K562 (cell line): ENCODE data around the gene PIBF1. TPM values are rescaled to one million over a fixed set of nuclear protein-coding genes. Genes with fewer than 3 reads are reported as not detected.

ENCODE experiments used
- CREM ChIP-seq: IDR thresholded peaks from 2 replicates; pipeline ENCODE4 v1.6.1; 2014; ENCODE audit warnings: antibody characterized with exemption, low read depth
- CTCF ChIP-seq, 3 experiments: IDR thresholded peaks in 2 of 3; conservative IDR thresholded peaks in 1 of 3; 2 replicates each; pipeline ENCODE4 v1.5.1; 2011 to 2012; ENCODE audit warnings: low read length in 3 of 3, mild to moderate bottlenecking in 3 of 3, control low read depth in 2 of 3, improper control_type of control experiment in 1 of 3, inconsistent platforms in 1 of 3, low read depth in 1 of 3, mixed read lengths in 1 of 3, moderate library complexity in 1 of 3; ENCODE audit not compliant: insufficient read depth in 2 of 3
- CXXC5 ChIP-seq: fragments of 250-450 bp; sonication (Bioruptor Pico); IDR thresholded peaks from 2 replicates; pipeline ENCODE4 v1.8.0; 2022; ENCODE audit warnings: inconsistent platforms, mild to moderate bottlenecking, moderate library complexity
- E2F5 ChIP-seq: sonication (generic); formaldehyde crosslinking; IDR thresholded peaks from 2 replicates; pipeline ENCODE4 v1.8.0; 2022; ENCODE audit warnings: mild to moderate bottlenecking, missing genetic modification reagents
- E2F6 ChIP-seq, 2 experiments: IDR thresholded peaks; 2 replicates each; pipeline ENCODE4 v1.6.1; 2011; ENCODE audit warnings: borderline replicate concordance in 1 of 2, control low read depth in 1 of 2, low read depth in 1 of 2, low read length in 1 of 2, mild to moderate bottlenecking in 1 of 2, mixed read lengths in 1 of 2, moderate library complexity in 1 of 2; ENCODE audit not compliant: insufficient read depth in 1 of 2, insufficient read length in 1 of 2, poor library complexity in 1 of 2, severe bottlenecking in 1 of 2; ENCODE audit errors: extremely low read depth in 1 of 2
- HDAC2 ChIP-seq: fragments of 450-650 bp; IDR thresholded peaks from 2 replicates; pipeline ENCODE4 v1.6.1; 2016; ENCODE audit warnings: mild to moderate bottlenecking
- NBN ChIP-seq: fragments of 450-650 bp; IDR thresholded peaks from 2 replicates; pipeline ENCODE4 v1.6.1; 2016; ENCODE audit warnings: low read depth, mild to moderate bottlenecking
- NONO ChIP-seq, 2 experiments: fragments of 200-400 bp in 1 of 2; fragments of 450-650 bp in 1 of 2; formaldehyde crosslinking in 1 of 2; IDR thresholded peaks; 2 replicates each; pipeline ENCODE4 v1.6.1; 2017; ENCODE audit warnings: low read depth in 2 of 2, mild to moderate bottlenecking in 2 of 2, moderate library complexity in 2 of 2, low read length in 1 of 2
- PHF8 ChIP-seq: fragments of 200-600 bp; sonication (generic); IDR thresholded peaks from 2 replicates; pipeline ENCODE4 v1.6.1; 2012; ENCODE audit warnings: mixed run types, mild to moderate bottlenecking, inconsistent platforms, low read length, moderate library complexity, borderline replicate concordance
- POLR3G ChIP-seq: IDR thresholded peaks from 2 replicates; pipeline ENCODE4 v1.6.1; 2011; ENCODE audit not compliant: insufficient read length, insufficient replicate concordance; ENCODE audit errors: extremely low read depth
- PPARD ChIP-seq: fragments of 250-450 bp; sonication (Bioruptor Pico); IDR thresholded peaks from 2 replicates; pipeline ENCODE4 v1.8.0; 2022; ENCODE audit warnings: inconsistent platforms, mild to moderate bottlenecking, moderate library complexity
- PRMT5 ChIP-seq: sonication (generic); formaldehyde crosslinking; IDR thresholded peaks from 2 replicates; pipeline ENCODE4 v1.5.0; 2020; ENCODE audit warnings: missing genetic modification reagents
- SMAD3 ChIP-seq: fragments of 450-650 bp; formaldehyde crosslinking; conservative IDR thresholded peaks from 2 replicates; pipeline ENCODE4 v1.4.0; 2020; ENCODE audit warnings: mild to moderate bottlenecking
- SMAD4 ChIP-seq: fragments of 250-450 bp; sonication (Bioruptor Pico); conservative IDR thresholded peaks from 2 replicates; pipeline ENCODE4 v1.8.0; 2021; ENCODE audit warnings: inconsistent platforms, mild to moderate bottlenecking, moderate library complexity
- UBTF ChIP-seq, 2 experiments: IDR thresholded peaks; 2 replicates each; pipeline ENCODE4 v1.6.1; 2012; ENCODE audit warnings: improper control_type of control experiment in 2 of 2, low read depth in 2 of 2, low read length in 2 of 2, borderline replicate concordance in 1 of 2
- ZNF518B ChIP-seq: fragments of 250-450 bp; sonication (Bioruptor Pico); IDR thresholded peaks from 2 replicates; pipeline ENCODE4 v1.5.0; 2021; ENCODE audit warnings: mild to moderate bottlenecking, moderate library complexity
- polyA plus RNA-seq, 8 experiments: library from polyadenylated mRNA; depleted of rRNA in 4 of 8; stranded (reverse) in 5 of 8; unstranded in 3 of 8; fragments of >200 nt; fragmentation: Nextera tagmentation in 2 of 8; fragmentation: Illumina TruSeq in 1 of 8; extraction: Ambion mirVana in 2 of 8; extraction: Trizol in 1 of 8; gene quantifications; 2 replicates each; pipeline versions ENCODE4 v1.2.1 to v1.2.3, GENCODE V29; 2011 to 2014; ENCODE audit warnings: inconsistent platforms in 1 of 8, missing spikeins in 1 of 8
- total RNA-seq, 7 experiments: library from RNA; depleted of rRNA in 6 of 7; stranded (reverse); fragments of >200 nt in 6 of 7; fragmentation: Illumina TruSeq in 2 of 7; extraction: Trizol in 2 of 7; gene quantifications; 2 replicates each; pipeline versions ENCODE4 v1.2.1 to v1.2.3, GENCODE V29; 2011 to 2021; ENCODE audit warnings: low replicate concordance in 1 of 7

The PIBF1 gene
- total and polyA plus RNA-seq, 9 of the 15 experiments (the other 6 are each of a cell fraction or from before 2014, with no cell fraction given), result 9.1 to 28.8 (median 14.7) TPM

- TF ChIP-seq E2F5 (CRISPR knock-in tag) (no peak), PHF8 (peak; percentile 7; the same call in 1 of the 2 replicates), CXXC5 (0 out of 2 replicates have a peak, but pooled peaks have one; percentile 5), ZNF518B (CRISPR knock-in tag) (no peak), SMAD3 (CRISPR knock-in tag) (no peak), UBTF (IDR thresholded peaks at IDR 0.05; ENCODE audit: borderline replicate concordance in 1 of 2, low read depth in 2 of 2, low read length in 2 of 2) (0 out of 4 replicates have a peak, but pooled peaks have one; percentile 28 to 45), CTCF (IDR thresholded peaks at IDR 0.05 in 2 of 3, conservative IDR thresholded peaks at IDR 0.05 in 1 of 3; ENCODE audit: insufficient read depth in 2 of 3, low read depth in 1 of 3, low read length in 3 of 3) (peak in 2 of 3 experiments; percentile 22 to 45; a peak in 1 of 6 replicates), CREM (no peak), POLR3G (no peak), PPARD (CRISPR knock-in tag) (no peak), SMAD4 (CRISPR knock-in tag) (no peak), E2F6 (IDR thresholded peaks at IDR 0.05; ENCODE audit: borderline replicate concordance in 1 of 2, extremely low read depth in 1 of 2, insufficient read depth in 1 of 2, insufficient read length in 1 of 2, low read depth in 1 of 2, low read length in 1 of 2, poor library complexity in 1 of 2, severe bottlenecking in 1 of 2) (peak in 1 of 2 experiments; percentile 90), NONO (IDR thresholded peaks at IDR 0.05; ENCODE audit: low read depth in 2 of 2, low read length in 1 of 2) (0 out of 4 replicates have a peak, but pooled peaks of 1 of the 2 experiments have one; percentile 38), NBN (no peak), HDAC2 (no peak), PRMT5 (CRISPR knock-in tag) (no peak)
These were observed 277.7 kb downstream of the PIBF1 start (continued) for GRCh38 chr13:73059460-73060250.
